Stimulated activated effector memory CD8-positive, alpha-beta T cell treated with anti-CD3 and anti-CD28 coated beads, Interleukin-12 subunit alpha, Interleukin-12 subunit beta, amount 100 ng/mL, for 72 hours (primary cell): ENCODE measurements around the gene HESX1.

ENCODE experiments used
- ATAC-seq: fragments of 150-1000 bp; cut with Tn5 transposase; 2 replicates; pipeline ENCODE4 v1.10.0; 2021
- DNase-seq, 2 donors: peaks; one replicate each; pipeline ENCODE4 v3.0.0; 2021 to 2022; ENCODE audit warnings: low spot score in 2 of 2
- H3K27ac Mint-ChIP-seq: one replicate; pipeline ENCODE4 v1.8.0; 2022; ENCODE audit warnings: mild to moderate bottlenecking, mixed read lengths
- H3K36me3 Mint-ChIP-seq: one replicate; pipeline ENCODE4 v1.8.0; 2022; ENCODE audit warnings: mild to moderate bottlenecking, mixed read lengths
- H3K4me1 Mint-ChIP-seq: one replicate; pipeline ENCODE4 v1.8.0; 2022; ENCODE audit warnings: mixed read lengths
- H3K4me3 Mint-ChIP-seq: one replicate; pipeline ENCODE4 v1.8.0; 2022; ENCODE audit warnings: mild to moderate bottlenecking, mixed read lengths
- H3K9me3 Mint-ChIP-seq: one replicate; pipeline ENCODE4 v1.8.0; 2022; ENCODE audit warnings: mixed read lengths

HESX1 gene

GRCh38 chr3:57179580-57180410 lies 20.0 kb downstream of the HESX1 start:
- H3K36me3 Mint-ChIP-seq: no peaks in the 10 kb centered on the region
- DNase-seq (no peak), ATAC-seq (no peak)
- no peaks in the 10 kb centered on the region for H3K9me3 Mint-ChIP-seq
- H3K27ac Mint-ChIP-seq: no peak overlapping the region
- no peak overlapping the region for H3K4me3 Mint-ChIP-seq
- no peaks in the 10 kb centered on the region for H3K4me1 Mint-ChIP-seq

GRCh38 chr3:57176045-57176444 lies 23.7 kb downstream of the HESX1 start:
- no peak for DNase-seq
- Mint-ChIP-seq H3K27ac (no peak overlapping the region), H3K9me3 (no peaks in the 10 kb centered on the region), H3K36me3 (no peaks in the 10 kb centered on the region), H3K4me1 (no peaks in the 10 kb centered on the region), H3K4me3 (no peak overlapping the region)
- no peak for ATAC-seq

GRCh38 chr3:57173687-57174086 lies 26.1 kb downstream of the HESX1 start:
- Mint-ChIP-seq H3K4me3 (no peak overlapping the region), H3K36me3 (peaks cover 2% of the 10 kb centered on the region), H3K9me3 (no peaks in the 10 kb centered on the region), H3K4me1 (peaks cover 6% of the 10 kb centered on the region), H3K27ac (no peak overlapping the region)
- DNase-seq (no peak), ATAC-seq (no peak)

- Mint-ChIP-seq H3K4me1 (peaks cover 6% of the 10 kb centered on the region), H3K36me3 (peaks cover 6% of the 10 kb centered on the region), H3K27ac (no peak overlapping the region), H3K9me3 (no peaks in the 10 kb centered on the region), H3K4me3 (no peak overlapping the region)
- ATAC-seq (no peak), DNase-seq (no peak)
Measured at GRCh38 chr3:57170946-57171345, 28.8 kb downstream of the HESX1 start.

GRCh38 chr3:57169872-57170623 lies 29.7 kb downstream of the HESX1 start:
- ATAC-seq (peak; percentile 83), DNase-seq (peak; percentile 58 to 79)
- Mint-ChIP-seq H3K4me3 (peak overlapping the region; percentile 55), H3K27ac (no peak overlapping the region), H3K36me3 (peaks cover 6% of the 10 kb centered on the region), H3K9me3 (no peaks in the 10 kb centered on the region), H3K4me1 (peaks cover 6% of the 10 kb centered on the region)

- Mint-ChIP-seq H3K36me3 (peaks cover 6% of the 10 kb centered on the region), H3K4me1 (peaks cover 10% of the 10 kb centered on the region), H3K9me3 (no peaks in the 10 kb centered on the region), H3K27ac (no peak overlapping the region), H3K4me3 (peak overlapping the region; percentile 55)
- ATAC-seq: no peak
- no peak for DNase-seq
Measured at GRCh38 chr3:57169108-57169507, 30.7 kb downstream of the HESX1 start.

- no peak overlapping the region for H3K4me3 Mint-ChIP-seq
- ATAC-seq (no peak), DNase-seq (no peak)
- no peaks in the 10 kb centered on the region for H3K9me3 Mint-ChIP-seq
- H3K36me3 Mint-ChIP-seq: peaks cover 6% of the 10 kb centered on the region
- H3K4me1 Mint-ChIP-seq: peaks cover 14% of the 10 kb centered on the region
- no peak overlapping the region for H3K27ac Mint-ChIP-seq
Measured at GRCh38 chr3:57168151-57168550, 31.6 kb downstream of the HESX1 start.

- Mint-ChIP-seq H3K9me3 (no peaks in the 10 kb centered on the region), H3K4me1 (peaks cover 18% of the 10 kb centered on the region), H3K4me3 (no peak overlapping the region), H3K27ac (no peak overlapping the region), H3K36me3 (peaks cover 6% of the 10 kb centered on the region)
- DNase-seq: no peak
- ATAC-seq: no peak
Measured at GRCh38 chr3:57166660-57167059, 33.1 kb downstream of the HESX1 start.

- Mint-ChIP-seq H3K4me3 (peak overlapping the region; percentile 80), H3K9me3 (no peaks in the 10 kb centered on the region), H3K36me3 (peaks cover 6% of the 10 kb centered on the region), H3K27ac (no peak overlapping the region), H3K4me1 (peaks cover 18% of the 10 kb centered on the region)
- ATAC-seq (no peak), DNase-seq (no peak)
Measured at GRCh38 chr3:57165641-57166040, 34.1 kb downstream of the HESX1 start.

- ATAC-seq: peak; percentile 64
- no peak within 1 kb of the TSS for H3K27ac Mint-ChIP-seq
- no peaks in the 10 kb centered on the region for H3K9me3 Mint-ChIP-seq
- H3K4me3 Mint-ChIP-seq: peak within 1 kb of the TSS; percentile 80
- H3K4me1 Mint-ChIP-seq: peaks cover 12% of the 10 kb centered on the region
- peak; percentile 37 to 76 for DNase-seq
- H3K36me3 Mint-ChIP-seq: peaks cover 6% of the 10 kb centered on the region
Measured at GRCh38 chr3:57164657-57165573, 34.9 kb downstream of the HESX1 start, which contains the start of gene IL17RD. TSS of gene IL17RD (minus strand) at chr3:57165353. CDS start at chr3:57165286, 67 bp downstream.

- peak overlapping the region; percentile 80 for H3K4me3 Mint-ChIP-seq
- DNase-seq: peak; percentile 10 to 61
Measured at GRCh38 chr3:57164217-57164656, 35.5 kb downstream of the HESX1 start.

GRCh38 chr3:57163751-57164150 lies 36.0 kb downstream of the HESX1 start:
- no peak for DNase-seq
- ATAC-seq: no peak
- Mint-ChIP-seq H3K36me3 (peaks cover 5% of the 10 kb centered on the region), H3K4me1 (peaks cover 21% of the 10 kb centered on the region), H3K27ac (no peak overlapping the region), H3K4me3 (peak overlapping the region; percentile 80), H3K9me3 (no peaks in the 10 kb centered on the region)

More at GRCh38 chr3:57164217-57164656, 35.5 kb downstream of the HESX1 start:
- Mint-ChIP-seq H3K4me1 (peaks cover 16% of the 10 kb centered on the region), H3K36me3 (peaks cover 6% of the 10 kb centered on the region), H3K27ac (no peak overlapping the region), H3K9me3 (no peaks in the 10 kb centered on the region)
- peak; percentile 45 for ATAC-seq

GRCh38 chr3:57161915-57162314 lies 37.9 kb downstream of the HESX1 start:
- Mint-ChIP-seq H3K9me3 (no peaks in the 10 kb centered on the region), H3K4me3 (no peak overlapping the region), H3K4me1 (peaks cover 21% of the 10 kb centered on the region), H3K27ac (no peak overlapping the region), H3K36me3 (no peaks in the 10 kb centered on the region)
- ATAC-seq (no peak), DNase-seq (no peak)

GRCh38 chr3:57160765-57161538 lies 38.8 kb downstream of the HESX1 start:
- DNase-seq (no peak), ATAC-seq (no peak)
- Mint-ChIP-seq H3K27ac (no peak overlapping the region), H3K36me3 (no peaks in the 10 kb centered on the region), H3K9me3 (no peaks in the 10 kb centered on the region), H3K4me3 (no peak overlapping the region), H3K4me1 (peaks cover 21% of the 10 kb centered on the region)
